MG63 (cell line): Measurements from ENCODE around the gene PDCL3. TPM values are rescaled to one million over a fixed set of nuclear protein-coding genes. Genes with fewer than 3 reads are reported as not detected.
A peak's percentile ranks its signal among the peaks of the same experiment; 100 is the strongest.

ENCODE experiments used
- DNase-seq: peaks from one replicate; pipeline ENCODE4 v3.0.0-alpha.2; 2020
- H3K27me3 ChIP-seq: fragments of 250-450 bp; sonication (Bioruptor Pico); 2 replicates; pipeline ENCODE4 v1.5.1; 2020; ENCODE audit warnings: mild to moderate bottlenecking, moderate library complexity
- H3K36me3 ChIP-seq: fragments of 250-450 bp; sonication (Bioruptor Pico); 2 replicates; pipeline ENCODE4 v1.5.1; 2020; ENCODE audit warnings: mild to moderate bottlenecking, moderate library complexity
- H3K4me3 ChIP-seq: fragments of 250-450 bp; sonication (Bioruptor Pico); 2 replicates; pipeline ENCODE4 v1.5.1; 2020; ENCODE audit warnings: mild to moderate bottlenecking, moderate library complexity
- H3K9me3 ChIP-seq: fragments of 250-450 bp; sonication (Bioruptor Pico); 2 replicates; pipeline ENCODE4 v1.5.1; 2020; ENCODE audit warnings: mild to moderate bottlenecking, moderate library complexity
- total RNA-seq: library from RNA; depleted of rRNA; stranded (reverse); fragments of >200 nt; shearing (Covaris generic); gene quantifications from 2 replicates; pipeline ENCODE4 v1.2.3, GENCODE V29; 2014; ENCODE audit warnings: low replicate concordance; rRNA removed

PDCL3 gene
- 18.1 and 31.0 TPM in 2 replicates for total RNA-seq

- peak within 1 kb of the TSS; percentile 86 for H3K4me3 ChIP-seq
- no peaks in the 10 kb centered on the region for H3K9me3 ChIP-seq
- peaks cover 6% of the 10 kb centered on the region; the same call in 1 of the 2 replicates for H3K36me3 ChIP-seq
- DNase-seq = peak; percentile 98
- no peaks in the 10 kb centered on the region for H3K27me3 ChIP-seq
Measured at GRCh38 chr2:100562613-100563406, at the start of gene PDCL3. Gene PDCL3 (plus strand): TSS chr2:100562993. CDS start chr2:100563068, 75 bp downstream.

DNA sequence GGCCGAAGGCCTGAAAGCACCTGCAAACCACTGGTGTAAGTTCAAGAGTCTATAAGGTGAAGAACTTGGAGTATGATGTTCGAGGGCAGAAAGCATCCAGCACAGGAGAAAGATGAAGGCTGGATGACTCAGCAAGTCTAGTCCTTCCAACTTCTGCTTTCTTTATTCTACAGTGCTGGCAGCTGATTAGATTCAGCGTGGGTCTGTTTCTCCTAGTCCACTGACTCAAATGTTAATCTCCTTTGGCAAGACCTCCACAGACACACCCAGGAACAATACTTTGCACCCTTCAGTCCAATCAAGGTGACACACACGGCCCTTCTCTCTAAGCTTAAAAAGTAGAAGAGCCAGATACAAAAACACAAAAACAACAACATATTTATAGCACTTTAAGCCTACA is 49.1 kb upstream of the PDCL3 start:
- Histone ChIP-seq H3K36me3 (no peaks in the 10 kb centered on the region), H3K27me3 (no peaks in the 10 kb centered on the region), H3K9me3 (no peaks in the 10 kb centered on the region), H3K4me3 (no peak overlapping the region)
- DNase-seq = peak; percentile 9

- no peak for DNase-seq
- no peaks in the 10 kb centered on the region for H3K27me3 ChIP-seq
- H3K4me3 ChIP-seq = no peak overlapping the region
- H3K9me3 ChIP-seq = no peaks in the 10 kb centered on the region
- H3K36me3 ChIP-seq = no peaks in the 10 kb centered on the region
Measured at GRCh38 chr2:100517556-100517955, 45.2 kb upstream of the PDCL3 start.

DNA sequence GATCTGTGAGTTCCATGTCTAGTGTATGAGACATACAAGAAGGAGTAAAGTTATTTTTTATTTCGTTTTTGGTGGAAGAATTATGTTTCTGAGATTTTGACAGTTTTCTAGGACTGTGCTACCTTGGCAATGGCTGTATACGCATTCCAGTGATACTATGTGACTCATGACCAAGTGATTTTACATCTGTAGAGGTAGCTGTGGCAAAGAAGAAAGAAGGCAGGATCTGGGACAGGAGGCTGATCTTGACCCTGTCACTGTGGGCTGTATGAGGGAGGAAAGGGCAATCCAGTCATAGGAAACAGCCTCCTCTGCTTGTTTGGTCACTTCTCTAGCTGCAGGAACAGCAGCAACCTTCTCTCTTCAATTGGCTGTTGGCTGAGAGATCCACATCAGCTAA is 44.0 kb upstream of the PDCL3 start:
- DNase-seq = no peak
- Histone ChIP-seq H3K36me3 (no peaks in the 10 kb centered on the region), H3K4me3 (no peak overlapping the region), H3K27me3 (no peaks in the 10 kb centered on the region), H3K9me3 (no peaks in the 10 kb centered on the region)

GRCh38 chr2:100520224-100520623 is 42.6 kb upstream of the PDCL3 start:
- Histone ChIP-seq H3K4me3 (no peak overlapping the region), H3K36me3 (no peaks in the 10 kb centered on the region), H3K9me3 (no peaks in the 10 kb centered on the region), H3K27me3 (no peaks in the 10 kb centered on the region)
- DNase-seq = no peak

DNA sequence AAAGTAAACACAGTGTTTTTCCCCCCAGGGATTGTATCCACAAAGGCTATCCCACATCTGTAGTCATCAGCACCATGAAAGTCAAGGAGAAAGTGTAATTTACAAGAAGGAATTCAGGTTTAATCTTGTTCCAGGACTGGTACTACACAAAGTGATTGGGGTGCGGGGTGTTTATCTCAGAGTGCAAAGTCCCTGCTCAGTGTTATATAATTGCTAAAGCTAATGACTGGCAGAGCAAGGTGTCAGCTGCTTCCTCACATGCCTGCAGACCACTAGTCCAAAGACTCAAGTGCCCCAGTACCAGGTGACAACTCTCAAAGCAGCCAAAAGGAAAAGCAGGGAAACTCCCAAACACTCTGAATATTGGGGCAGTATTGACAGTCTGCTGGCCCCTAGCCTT is 40.4 kb upstream of the PDCL3 start:
- Histone ChIP-seq H3K27me3 (no peaks in the 10 kb centered on the region), H3K36me3 (no peaks in the 10 kb centered on the region), H3K9me3 (no peaks in the 10 kb centered on the region), H3K4me3 (no peak overlapping the region)
- DNase-seq = no peak

- no peaks in the 10 kb centered on the region for H3K9me3 ChIP-seq
- no peaks in the 10 kb centered on the region for H3K27me3 ChIP-seq
- DNase-seq = no peak
- no peak overlapping the region for H3K4me3 ChIP-seq
- H3K36me3 ChIP-seq = no peaks in the 10 kb centered on the region
Measured at GRCh38 chr2:100524331-100524730, 38.5 kb upstream of the PDCL3 start.

- no peaks in the 10 kb centered on the region for H3K9me3 ChIP-seq
- H3K36me3 ChIP-seq = no peaks in the 10 kb centered on the region
- H3K4me3 ChIP-seq = no peak overlapping the region
- no peak for DNase-seq
- H3K27me3 ChIP-seq = no peaks in the 10 kb centered on the region
Measured at GRCh38 chr2:100526868-100527267, 35.9 kb upstream of the PDCL3 start.

- Histone ChIP-seq H3K9me3 (no peaks in the 10 kb centered on the region), H3K36me3 (no peaks in the 10 kb centered on the region), H3K27me3 (no peaks in the 10 kb centered on the region), H3K4me3 (no peak overlapping the region)
- DNase-seq = no peak
Measured at GRCh38 chr2:100527440-100528015, 35.3 kb upstream of the PDCL3 start.

DNA sequence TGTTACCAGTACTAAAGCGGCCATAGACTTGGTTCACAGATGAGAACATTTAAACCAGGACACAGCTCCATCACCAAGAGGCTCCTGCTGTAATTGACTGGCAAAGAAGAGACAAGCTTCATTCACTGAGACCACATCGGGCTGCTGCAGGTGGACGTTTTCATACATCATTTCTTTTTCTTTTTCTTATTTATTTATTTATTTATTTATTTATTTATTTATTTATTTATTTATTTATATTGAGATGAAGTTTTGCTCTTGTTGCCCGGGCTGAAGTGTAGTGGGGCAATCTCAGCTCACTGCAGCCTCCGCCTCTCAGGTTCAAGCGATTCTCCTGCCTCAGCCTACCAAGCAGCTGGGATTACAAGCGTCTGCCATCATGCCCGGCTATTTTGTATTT is 33.6 kb upstream of the PDCL3 start:
- Histone ChIP-seq H3K4me3 (no peak overlapping the region), H3K36me3 (no peaks in the 10 kb centered on the region), H3K9me3 (no peaks in the 10 kb centered on the region), H3K27me3 (no peaks in the 10 kb centered on the region)
- no peak for DNase-seq

- no peaks in the 10 kb centered on the region for H3K27me3 ChIP-seq
- H3K36me3 ChIP-seq = no peaks in the 10 kb centered on the region
- H3K9me3 ChIP-seq = no peaks in the 10 kb centered on the region
- no peak overlapping the region for H3K4me3 ChIP-seq
- peak; percentile 14 for DNase-seq
Measured at GRCh38 chr2:100529900-100530299, 32.9 kb upstream of the PDCL3 start.

- Histone ChIP-seq H3K27me3 (no peaks in the 10 kb centered on the region), H3K9me3 (no peaks in the 10 kb centered on the region), H3K4me3 (no peak overlapping the region), H3K36me3 (no peaks in the 10 kb centered on the region)
- DNase-seq = no peak
Measured at GRCh38 chr2:100535855-100536254, 26.9 kb upstream of the PDCL3 start.

DNA sequence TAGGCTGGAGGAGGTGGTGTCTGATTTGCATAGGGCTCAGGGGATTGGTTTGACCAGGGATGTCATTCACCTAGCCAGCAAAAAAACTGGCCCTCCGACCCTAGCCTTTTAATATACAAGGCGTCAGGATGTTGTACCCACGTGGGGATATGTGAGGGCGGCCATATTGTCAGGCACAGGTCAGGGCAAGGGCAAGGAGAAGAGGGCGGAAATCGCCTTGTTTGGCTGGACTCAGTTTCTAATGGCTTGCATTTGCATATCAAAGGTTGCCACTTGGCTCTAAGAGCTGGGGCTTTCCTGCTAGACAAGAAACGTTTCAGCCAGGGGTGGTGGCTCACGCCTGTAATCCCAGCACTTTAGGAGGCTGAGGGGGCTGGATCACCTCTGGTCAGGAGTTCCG is 24.9 kb upstream of the PDCL3 start:
- Histone ChIP-seq H3K4me3 (no peak overlapping the region), H3K9me3 (no peaks in the 10 kb centered on the region), H3K36me3 (no peaks in the 10 kb centered on the region), H3K27me3 (no peaks in the 10 kb centered on the region)
- DNase-seq = no peak

DNA sequence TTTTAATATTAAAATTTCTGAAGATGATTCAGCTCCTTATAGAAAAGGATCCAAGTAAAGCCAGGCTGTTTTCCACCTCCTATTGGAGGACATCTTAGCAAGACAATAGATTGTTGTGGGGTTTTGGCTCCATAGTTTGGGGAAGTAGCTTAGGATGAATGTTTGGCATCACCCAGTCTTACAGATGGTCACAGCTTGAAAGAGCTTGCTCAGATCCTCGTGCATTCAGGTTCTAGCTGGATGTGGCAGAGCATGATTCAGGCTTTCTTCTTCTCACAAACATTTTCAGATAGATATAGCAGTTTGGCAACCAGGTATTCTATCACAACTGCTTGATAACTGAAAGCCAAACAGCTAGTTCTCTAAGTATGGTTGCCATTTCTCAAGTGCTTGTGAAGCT is 23.6 kb upstream of the PDCL3 start:
- Histone ChIP-seq H3K9me3 (no peaks in the 10 kb centered on the region), H3K4me3 (no peak overlapping the region), H3K36me3 (no peaks in the 10 kb centered on the region), H3K27me3 (no peaks in the 10 kb centered on the region)
- no peak for DNase-seq

GRCh38 chr2:100541404-100541803 is 21.4 kb upstream of the PDCL3 start:
- no peaks in the 10 kb centered on the region for H3K27me3 ChIP-seq
- no peak for DNase-seq
- no peak overlapping the region for H3K4me3 ChIP-seq
- H3K9me3 ChIP-seq = no peaks in the 10 kb centered on the region
- no peaks in the 10 kb centered on the region for H3K36me3 ChIP-seq

DNA sequence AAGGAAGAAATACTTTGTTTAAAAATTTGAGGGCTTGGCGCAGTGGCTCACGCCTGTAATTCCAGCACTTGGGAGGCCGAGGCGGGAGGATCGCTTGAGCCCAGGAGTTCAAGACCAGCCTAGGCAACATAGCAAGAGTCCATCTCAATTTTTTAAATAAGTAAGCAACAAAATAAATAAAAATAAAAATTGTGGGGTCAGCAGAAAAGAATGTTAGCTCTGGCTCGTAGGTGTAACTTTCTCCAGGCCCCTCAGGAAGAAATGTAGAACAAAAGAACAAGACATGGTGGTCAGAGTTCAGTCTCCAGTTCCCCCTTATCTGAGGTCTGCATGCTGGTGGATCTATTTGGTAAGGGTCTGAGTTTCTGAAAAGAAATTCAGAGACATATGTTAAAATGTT is 20.4 kb upstream of the PDCL3 start:
- Histone ChIP-seq H3K27me3 (no peaks in the 10 kb centered on the region), H3K4me3 (no peak overlapping the region), H3K9me3 (no peaks in the 10 kb centered on the region), H3K36me3 (no peaks in the 10 kb centered on the region)
- DNase-seq = no peak

DNA sequence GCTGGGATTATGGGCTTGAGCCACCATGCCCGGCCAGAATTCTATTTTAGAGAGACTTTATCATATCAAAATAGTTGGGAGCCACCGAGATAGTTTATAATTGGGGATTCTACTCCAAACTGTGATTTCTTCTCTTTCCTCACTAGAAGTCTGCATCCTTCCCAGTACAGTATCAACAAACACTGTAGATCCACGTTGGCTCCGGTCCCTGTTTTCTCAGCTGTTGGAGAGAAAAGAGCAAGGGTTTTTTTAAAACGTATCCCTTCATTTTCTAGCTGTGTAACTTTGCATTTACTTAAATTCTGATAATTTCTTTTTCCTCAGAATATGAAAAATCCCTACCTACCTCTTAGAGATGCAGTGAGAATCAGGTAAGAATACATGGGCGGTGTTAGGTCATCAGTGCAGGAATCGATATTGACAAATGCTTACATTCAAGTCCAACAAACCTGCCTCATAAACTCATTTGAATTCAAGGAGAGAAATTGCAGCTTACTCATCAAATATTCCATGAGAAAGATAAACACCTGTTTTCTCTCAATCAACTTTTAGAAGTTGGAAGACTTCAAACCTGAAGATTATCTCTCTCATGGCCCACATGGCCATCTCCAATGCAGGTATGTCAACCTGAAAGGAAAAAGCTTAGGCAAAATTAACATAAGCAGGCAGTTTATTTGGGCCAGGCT is 17.7 kb upstream of the PDCL3 start:
- H3K36me3 ChIP-seq = no peaks in the 10 kb centered on the region
- no peaks in the 10 kb centered on the region for H3K9me3 ChIP-seq
- H3K27me3 ChIP-seq = no peaks in the 10 kb centered on the region
- DNase-seq = peak; percentile 7
- H3K4me3 ChIP-seq = no peak overlapping the region

GRCh38 chr2:100546469-100546868 is 16.3 kb upstream of the PDCL3 start:
- H3K4me3 ChIP-seq = no peak overlapping the region
- DNase-seq = no peak
- H3K27me3 ChIP-seq = no peaks in the 10 kb centered on the region
- H3K9me3 ChIP-seq = no peaks in the 10 kb centered on the region
- H3K36me3 ChIP-seq = no peaks in the 10 kb centered on the region
